Neural cell (in vitro differentiated cells): ENCODE measurements around the gene DNER.

Source experiments
- CTCF ChIP-seq: fragments of 450-650 bp; IDR thresholded peaks from 2 replicates; pipeline ENCODE4 v1.5.1; 2014; ENCODE audit warnings: antibody characterized with exemption, mild to moderate bottlenecking, moderate library complexity; ENCODE audit not compliant: poor library complexity, severe bottlenecking
- EP300 ChIP-seq: fragments of 450-650 bp; conservative IDR thresholded peaks from 2 replicates; pipeline ENCODE4 v1.6.1; 2014; ENCODE audit warnings: antibody characterized with exemption, mild to moderate bottlenecking, moderate library complexity; ENCODE audit not compliant: poor library complexity, severe bottlenecking
- EZH2 ChIP-seq: fragments of 200-600, 300-800 bp; shearing (Covaris generic), sonication (generic); IDR thresholded peaks from 2 replicates; pipeline ENCODE4 v1.6.1; 2014; ENCODE audit warnings: antibody characterized with exemption, low read length, borderline replicate concordance, mild to moderate bottlenecking; ENCODE audit not compliant: insufficient read depth, poor library complexity, severe bottlenecking
- POLR2AphosphoS5 ChIP-seq: IDR thresholded peaks from 2 replicates; pipeline ENCODE4 v1.6.1; 2012

DNA sequence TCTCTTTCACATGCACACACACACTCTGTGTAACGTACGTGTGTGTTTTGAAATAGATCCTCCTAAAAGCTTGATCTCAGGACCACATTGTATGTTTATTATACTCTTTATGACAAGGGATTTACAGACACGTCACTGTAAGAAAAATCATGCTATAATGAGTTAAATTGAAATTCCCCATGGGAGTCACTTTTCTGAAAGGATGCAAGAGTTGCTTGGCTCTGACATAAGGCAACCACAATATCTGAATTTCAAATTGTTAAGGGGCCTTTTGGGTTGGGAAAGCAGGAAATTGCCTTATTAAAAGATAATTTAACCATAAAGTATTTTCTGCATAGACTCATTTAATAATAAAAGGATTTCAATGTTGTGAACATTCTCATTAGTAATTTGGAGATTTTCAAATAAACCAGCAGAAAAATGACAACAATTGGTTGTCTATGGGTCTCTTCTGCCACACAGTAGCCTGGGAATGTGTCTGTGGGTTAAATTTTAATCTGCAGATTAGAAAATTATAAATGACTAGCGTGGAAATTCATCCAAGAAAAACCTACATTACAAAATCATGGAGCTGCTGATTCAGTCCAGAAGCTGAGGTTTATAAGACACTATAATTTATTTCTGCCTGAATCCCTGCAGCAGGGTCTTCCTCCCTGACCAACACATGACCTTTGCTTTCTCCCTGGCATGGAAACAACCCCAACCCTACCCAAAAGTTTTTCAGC is 367.4 kb downstream of the DNER start:
- TF ChIP-seq CTCF (no peak), EZH2 (no peak), POLR2AphosphoS5 (no peak), EP300 (no peak)
